Transverse colon (tissue), 3 donors: ENCODE measurements around the gene CRABP2.

Experiments
- POLR2A ChIP-seq: fragments of 450-650 bp; IDR thresholded peaks from one replicate; pipeline ENCODE4 v1.6.1; 2016; ENCODE audit warnings: antibody characterized with exemption, mild to moderate bottlenecking, moderate library complexity
- TF ChIP-seq, protein P1 (sequence below), 5 experiments: fragments of 200-600 bp in 3 of 5; fragments of 450-650 bp in 2 of 5; sonication (generic) in 3 of 5; IDR thresholded peaks; 1 replicate in 2 of 5; 2 replicates in 3 of 5; pipeline ENCODE4 v1.5.1; 2016 to 2017; ENCODE audit warnings: antibody characterized with exemption in 5 of 5, inconsistent platforms in 3 of 5, mild to moderate bottlenecking in 2 of 5, moderate library complexity in 1 of 5

DNA sequence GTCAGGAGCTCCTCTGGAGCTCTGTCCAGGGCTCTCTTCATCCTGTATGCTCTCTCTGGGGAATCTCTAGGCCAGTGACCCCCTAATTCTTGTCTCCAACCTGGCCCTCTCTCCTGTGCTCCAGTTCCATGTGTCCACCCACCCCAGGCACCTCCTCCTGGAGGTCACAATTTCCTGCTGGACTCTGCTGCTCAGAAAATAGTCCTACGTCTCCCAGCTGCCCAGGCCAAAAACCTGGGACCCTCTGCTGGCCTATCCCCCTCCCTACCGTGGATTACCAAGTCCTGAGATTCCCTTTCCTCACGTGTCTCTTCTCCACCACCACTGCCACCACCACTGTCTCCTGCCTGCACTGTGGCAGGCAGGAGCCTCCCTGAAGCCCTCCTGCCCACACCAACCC lies 39.8 kb downstream of the CRABP2 start:
- TF ChIP-seq, protein P1, sequence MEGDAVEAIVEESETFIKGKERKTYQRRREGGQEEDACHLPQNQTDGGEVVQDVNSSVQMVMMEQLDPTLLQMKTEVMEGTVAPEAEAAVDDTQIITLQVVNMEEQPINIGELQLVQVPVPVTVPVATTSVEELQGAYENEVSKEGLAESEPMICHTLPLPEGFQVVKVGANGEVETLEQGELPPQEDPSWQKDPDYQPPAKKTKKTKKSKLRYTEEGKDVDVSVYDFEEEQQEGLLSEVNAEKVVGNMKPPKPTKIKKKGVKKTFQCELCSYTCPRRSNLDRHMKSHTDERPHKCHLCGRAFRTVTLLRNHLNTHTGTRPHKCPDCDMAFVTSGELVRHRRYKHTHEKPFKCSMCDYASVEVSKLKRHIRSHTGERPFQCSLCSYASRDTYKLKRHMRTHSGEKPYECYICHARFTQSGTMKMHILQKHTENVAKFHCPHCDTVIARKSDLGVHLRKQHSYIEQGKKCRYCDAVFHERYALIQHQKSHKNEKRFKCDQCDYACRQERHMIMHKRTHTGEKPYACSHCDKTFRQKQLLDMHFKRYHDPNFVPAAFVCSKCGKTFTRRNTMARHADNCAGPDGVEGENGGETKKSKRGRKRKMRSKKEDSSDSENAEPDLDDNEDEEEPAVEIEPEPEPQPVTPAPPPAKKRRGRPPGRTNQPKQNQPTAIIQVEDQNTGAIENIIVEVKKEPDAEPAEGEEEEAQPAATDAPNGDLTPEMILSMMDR (IDR thresholded peaks at IDR 0.05): no peak
- TF ChIP-seq POLR2A: no peak
